A673 (cell line): ENCODE data around the gene PIGS.

Experiments
- EZH2 ChIP-seq: fragments of 200-600 bp; sonication (generic); IDR thresholded peaks from 2 replicates; pipeline ENCODE4 v1.6.1; 2017; ENCODE audit warnings: borderline replicate concordance, low read depth, mild to moderate bottlenecking, mixed read lengths, antibody characterized with exemption, low read length; ENCODE audit not compliant: poor library complexity, severe bottlenecking
- TF ChIP-seq, protein P1 (sequence below): fragments of 300-800, 200-600 bp; sonication (generic); conservative IDR thresholded peaks from 2 replicates; pipeline ENCODE4 v1.5.1; 2017; ENCODE audit warnings: low read depth, mild to moderate bottlenecking, antibody characterized with exemption, low read length, moderate library complexity, mixed read lengths

DNA sequence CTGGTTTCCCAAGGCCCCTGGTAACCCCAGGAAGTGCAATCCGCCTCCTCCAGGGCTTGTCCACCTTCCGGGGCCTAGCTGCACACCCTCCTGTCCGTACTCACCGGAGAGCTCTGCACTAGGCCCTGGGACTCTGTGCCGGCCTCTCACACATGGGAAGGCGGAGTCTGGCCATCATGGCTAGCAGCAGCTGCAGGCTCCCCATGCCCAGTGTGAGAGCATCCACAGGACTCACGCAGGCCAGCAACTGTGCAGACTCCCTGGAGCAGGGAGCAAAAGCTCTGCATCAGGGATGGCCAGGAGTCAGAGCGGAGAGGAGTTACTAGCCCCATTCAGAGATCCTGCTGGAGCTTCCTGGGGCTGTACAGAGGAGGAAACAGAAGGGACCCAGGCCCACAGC is 44.9 kb downstream of the PIGS start:
- TF ChIP-seq, protein P1, sequence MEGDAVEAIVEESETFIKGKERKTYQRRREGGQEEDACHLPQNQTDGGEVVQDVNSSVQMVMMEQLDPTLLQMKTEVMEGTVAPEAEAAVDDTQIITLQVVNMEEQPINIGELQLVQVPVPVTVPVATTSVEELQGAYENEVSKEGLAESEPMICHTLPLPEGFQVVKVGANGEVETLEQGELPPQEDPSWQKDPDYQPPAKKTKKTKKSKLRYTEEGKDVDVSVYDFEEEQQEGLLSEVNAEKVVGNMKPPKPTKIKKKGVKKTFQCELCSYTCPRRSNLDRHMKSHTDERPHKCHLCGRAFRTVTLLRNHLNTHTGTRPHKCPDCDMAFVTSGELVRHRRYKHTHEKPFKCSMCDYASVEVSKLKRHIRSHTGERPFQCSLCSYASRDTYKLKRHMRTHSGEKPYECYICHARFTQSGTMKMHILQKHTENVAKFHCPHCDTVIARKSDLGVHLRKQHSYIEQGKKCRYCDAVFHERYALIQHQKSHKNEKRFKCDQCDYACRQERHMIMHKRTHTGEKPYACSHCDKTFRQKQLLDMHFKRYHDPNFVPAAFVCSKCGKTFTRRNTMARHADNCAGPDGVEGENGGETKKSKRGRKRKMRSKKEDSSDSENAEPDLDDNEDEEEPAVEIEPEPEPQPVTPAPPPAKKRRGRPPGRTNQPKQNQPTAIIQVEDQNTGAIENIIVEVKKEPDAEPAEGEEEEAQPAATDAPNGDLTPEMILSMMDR, result no peak
- TF ChIP-seq EZH2, result no peak
